ENCODE measurements around the gene MTF1.

The MTF1 gene

GRCh38 chr1:37868466-37868865, 9.1 kb upstream of the MTF1 start:
- H3K4me3 ChIP-seq (ENCODE audit: low read depth, low read length): no peak overlapping the region

GRCh38 chr1:37867784-37868183, 8.4 kb upstream of the MTF1 start:
- H3K4me3 ChIP-seq (ENCODE audit: low read depth, low read length): no peak overlapping the region

- H3K4me3 ChIP-seq (ENCODE audit: low read depth, low read length): no peak overlapping the region
These were observed 7.1 kb upstream of the MTF1 start for GRCh38 chr1:37866491-37866890.

- H3K4me3 ChIP-seq (ENCODE audit: low read depth, low read length): no peak overlapping the region
These were observed 6.1 kb upstream of the MTF1 start for GRCh38 chr1:37865348-37866120.

- H3K4me3 ChIP-seq (ENCODE audit: low read depth, low read length): no peak overlapping the region
These were observed 2.9 kb upstream of the MTF1 start for GRCh38 chr1:37862330-37862729.

GRCh38 chr1:37861151-37861550, 1.8 kb upstream of the MTF1 start:
- H3K4me3 ChIP-seq (ENCODE audit: low read depth, low read length): no peak overlapping the region

- H3K4me3 ChIP-seq (ENCODE audit: low read depth, low read length): peak overlapping the region; percentile 98
These were observed 914 bp upstream of the MTF1 start for GRCh38 chr1:37860346-37860666.

- H3K4me3 ChIP-seq (ENCODE audit: low read depth, low read length): peak overlapping the region; percentile 98
These were observed 373 bp downstream of the MTF1 start for GRCh38 chr1:37858931-37859506.

- no peak overlapping the region for H3K4me3 ChIP-seq (ENCODE audit: low read depth, low read length)
These were observed 5.0 kb downstream of the MTF1 start for GRCh38 chr1:37854406-37854805.

- H3K4me3 ChIP-seq (ENCODE audit: low read depth, low read length): no peak overlapping the region
These were observed 6.2 kb downstream of the MTF1 start for GRCh38 chr1:37853157-37853556.

GRCh38 chr1:37851782-37852210, 7.6 kb downstream of the MTF1 start:
- no peak overlapping the region for H3K4me3 ChIP-seq (ENCODE audit: low read depth, low read length)

GRCh38 chr1:37851262-37851661, 8.1 kb downstream of the MTF1 start:
- H3K4me3 ChIP-seq (ENCODE audit: low read depth, low read length): no peak overlapping the region

GRCh38 chr1:37850352-37850955, 8.9 kb downstream of the MTF1 start:
- H3K4me3 ChIP-seq (ENCODE audit: low read depth, low read length): no peak overlapping the region

GRCh38 chr1:37849480-37849879, 9.9 kb downstream of the MTF1 start:
- no peak overlapping the region for H3K4me3 ChIP-seq (ENCODE audit: low read depth, low read length)

GRCh38 chr1:37846647-37847339, 12.6 kb downstream of the MTF1 start:
- no peak overlapping the region for H3K4me3 ChIP-seq (ENCODE audit: low read depth, low read length)

- no peak overlapping the region for H3K4me3 ChIP-seq (ENCODE audit: low read depth, low read length)
These were observed 13.6 kb downstream of the MTF1 start for GRCh38 chr1:37845786-37846185.

- H3K4me3 ChIP-seq (ENCODE audit: low read depth, low read length): no peak overlapping the region
These were observed 14.2 kb downstream of the MTF1 start for GRCh38 chr1:37845049-37845646.

- no peak overlapping the region for H3K4me3 ChIP-seq (ENCODE audit: low read depth, low read length)
These were observed 14.9 kb downstream of the MTF1 start for GRCh38 chr1:37844536-37844935.

GRCh38 chr1:37841652-37842051, 17.7 kb downstream of the MTF1 start:
- H3K4me3 ChIP-seq (ENCODE audit: low read depth, low read length): no peak overlapping the region

- H3K4me3 ChIP-seq (ENCODE audit: low read depth, low read length): no peak overlapping the region
These were observed 18.7 kb downstream of the MTF1 start for GRCh38 chr1:37840711-37841110.

- H3K4me3 ChIP-seq (ENCODE audit: low read depth, low read length): no peak overlapping the region
These were observed 19.7 kb downstream of the MTF1 start for GRCh38 chr1:37839676-37840075.
